Measurements from ENCODE around the gene GRK5. TPM values are rescaled to one million over a fixed set of nuclear protein-coding genes. Genes with fewer than 3 reads are reported as not detected.

The GRK5 gene
- total RNA-seq, 4 donors from 2014 or later = 11.6 to 38.2 (median 21.4) TPM

DNA sequence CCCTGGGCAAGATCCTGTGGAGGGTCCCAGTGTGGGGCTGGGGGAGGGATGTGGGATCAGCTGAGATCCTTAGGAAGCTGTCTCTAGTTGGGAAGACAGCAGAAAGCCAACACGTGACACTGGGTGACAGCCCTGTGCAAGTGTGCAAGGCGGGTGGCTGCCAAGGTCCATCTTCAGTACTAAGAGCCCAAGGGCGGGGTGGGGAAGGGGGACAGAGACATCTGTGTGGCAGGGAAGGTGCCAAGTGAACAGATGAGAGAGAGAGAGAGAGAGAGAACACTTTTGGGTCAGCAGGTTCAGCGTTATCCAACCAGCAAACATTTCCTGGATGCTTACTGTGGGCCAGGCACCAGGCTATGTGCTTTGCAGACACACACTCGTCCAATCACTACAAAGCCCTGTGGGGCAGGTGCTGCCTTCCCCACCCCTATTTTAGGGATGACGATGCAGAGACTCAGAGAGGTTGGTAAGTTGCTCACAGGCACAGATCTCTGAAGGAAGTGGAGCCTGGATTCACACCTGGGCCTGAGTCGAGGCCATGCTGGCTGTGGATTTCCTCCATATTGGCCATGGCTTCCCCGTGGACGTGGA lies 135.7 kb downstream of the GRK5 start:
- TF ChIP-seq, protein P1, sequence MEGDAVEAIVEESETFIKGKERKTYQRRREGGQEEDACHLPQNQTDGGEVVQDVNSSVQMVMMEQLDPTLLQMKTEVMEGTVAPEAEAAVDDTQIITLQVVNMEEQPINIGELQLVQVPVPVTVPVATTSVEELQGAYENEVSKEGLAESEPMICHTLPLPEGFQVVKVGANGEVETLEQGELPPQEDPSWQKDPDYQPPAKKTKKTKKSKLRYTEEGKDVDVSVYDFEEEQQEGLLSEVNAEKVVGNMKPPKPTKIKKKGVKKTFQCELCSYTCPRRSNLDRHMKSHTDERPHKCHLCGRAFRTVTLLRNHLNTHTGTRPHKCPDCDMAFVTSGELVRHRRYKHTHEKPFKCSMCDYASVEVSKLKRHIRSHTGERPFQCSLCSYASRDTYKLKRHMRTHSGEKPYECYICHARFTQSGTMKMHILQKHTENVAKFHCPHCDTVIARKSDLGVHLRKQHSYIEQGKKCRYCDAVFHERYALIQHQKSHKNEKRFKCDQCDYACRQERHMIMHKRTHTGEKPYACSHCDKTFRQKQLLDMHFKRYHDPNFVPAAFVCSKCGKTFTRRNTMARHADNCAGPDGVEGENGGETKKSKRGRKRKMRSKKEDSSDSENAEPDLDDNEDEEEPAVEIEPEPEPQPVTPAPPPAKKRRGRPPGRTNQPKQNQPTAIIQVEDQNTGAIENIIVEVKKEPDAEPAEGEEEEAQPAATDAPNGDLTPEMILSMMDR (IDR thresholded peaks at IDR 0.05; ENCODE audit: low read depth) = no peak

DNA sequence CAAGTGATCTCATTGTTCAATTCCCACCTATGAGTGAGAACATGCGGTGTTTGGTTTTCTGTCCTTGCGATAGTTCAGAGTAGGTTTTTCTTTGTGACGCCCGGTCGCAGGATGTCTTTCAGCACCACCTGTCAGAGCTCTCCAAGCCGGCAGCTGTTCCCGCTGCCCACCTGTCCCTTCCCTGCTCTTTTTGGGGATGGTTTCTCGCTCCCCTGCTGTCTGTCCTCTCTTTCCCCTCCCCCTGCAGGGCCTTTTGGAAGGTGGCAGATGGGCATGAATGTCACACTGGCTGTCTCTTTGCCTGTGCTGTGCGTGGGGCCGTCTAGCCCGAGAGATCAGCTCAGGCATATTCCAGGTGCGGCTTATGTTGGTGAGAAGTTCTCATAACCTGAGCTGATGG lies 137.0 kb downstream of the GRK5 start:
- TF ChIP-seq, protein P1 (IDR thresholded peaks at IDR 0.05; ENCODE audit: low read depth) = no peak

DNA sequence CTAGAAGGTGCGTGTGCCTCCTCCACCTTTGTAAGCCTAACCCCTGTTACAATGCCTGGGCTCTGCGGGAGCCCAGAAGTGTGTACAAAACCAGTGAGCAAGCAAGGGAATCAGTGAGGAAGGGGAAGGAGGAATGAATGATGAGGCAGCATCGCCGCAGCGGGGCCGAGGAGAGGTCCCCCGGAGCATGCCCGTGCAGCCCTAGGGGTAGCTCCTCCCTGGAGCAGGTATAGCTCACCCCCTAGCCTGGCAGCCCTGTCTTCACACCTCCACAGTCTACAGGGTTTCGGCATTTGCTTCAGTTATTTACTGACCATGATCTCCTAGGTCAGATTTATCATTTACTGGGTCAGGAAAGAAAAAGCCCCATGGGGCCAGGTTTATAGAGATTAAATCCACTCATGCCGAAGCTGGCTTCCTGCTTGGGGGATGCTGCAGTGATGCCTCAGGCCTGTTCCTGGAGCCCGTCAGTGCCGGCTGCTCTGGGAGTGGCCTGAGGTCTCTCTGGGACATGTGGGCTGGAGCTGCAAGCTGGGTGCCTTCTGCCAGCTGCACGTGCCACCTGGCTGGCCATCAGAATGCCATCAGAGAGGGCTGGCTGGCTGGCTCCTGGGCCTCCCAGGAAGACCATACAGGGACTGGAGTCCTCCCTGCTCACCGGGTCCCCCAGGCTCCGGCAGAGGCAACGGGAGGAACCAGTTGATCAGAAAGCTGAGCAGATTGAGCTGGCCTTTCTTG lies 138.9 kb downstream of the GRK5 start:
- TF ChIP-seq, protein P1 (IDR thresholded peaks at IDR 0.05; ENCODE audit: low read depth) = no peak

DNA sequence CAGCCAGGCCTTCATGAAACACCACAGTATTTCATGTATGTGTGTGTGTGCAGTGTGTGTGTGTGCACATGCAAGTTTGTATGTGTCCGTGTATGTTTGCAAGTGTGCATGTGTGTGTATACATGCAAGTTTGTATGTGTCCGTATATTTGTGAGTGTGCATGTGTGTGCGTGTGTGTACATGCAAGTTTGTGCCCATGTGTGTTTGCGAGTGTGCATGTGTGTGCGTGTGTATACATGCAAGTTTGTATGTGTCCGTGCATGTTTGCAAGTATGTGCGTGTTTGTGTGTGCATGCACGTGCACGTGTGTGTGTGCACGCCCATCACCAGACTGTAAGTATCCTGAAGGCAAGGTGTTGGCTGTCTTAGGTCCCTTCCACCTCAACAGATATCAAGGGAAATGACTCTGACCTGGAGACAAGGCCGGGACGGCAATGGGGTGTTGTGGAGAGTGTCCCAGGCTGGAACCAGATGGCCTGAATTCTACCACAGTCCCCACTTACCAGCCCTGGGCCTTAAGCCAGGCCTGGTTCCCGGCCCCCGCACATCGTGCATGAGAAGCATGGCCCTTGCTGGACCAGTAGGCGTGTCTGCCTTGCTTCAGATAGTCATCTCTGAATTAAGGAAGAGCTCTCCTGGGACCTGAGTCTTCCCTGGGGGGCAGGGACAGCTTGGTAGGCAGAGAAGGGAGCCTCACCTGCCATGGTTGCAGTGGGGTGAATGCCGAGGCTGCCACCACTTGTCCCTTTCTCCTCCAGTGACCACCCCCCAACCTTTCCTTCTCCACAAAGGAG lies 140.0 kb downstream of the GRK5 start:
- TF ChIP-seq, protein P1 (IDR thresholded peaks at IDR 0.05; ENCODE audit: low read depth) = no peak

DNA sequence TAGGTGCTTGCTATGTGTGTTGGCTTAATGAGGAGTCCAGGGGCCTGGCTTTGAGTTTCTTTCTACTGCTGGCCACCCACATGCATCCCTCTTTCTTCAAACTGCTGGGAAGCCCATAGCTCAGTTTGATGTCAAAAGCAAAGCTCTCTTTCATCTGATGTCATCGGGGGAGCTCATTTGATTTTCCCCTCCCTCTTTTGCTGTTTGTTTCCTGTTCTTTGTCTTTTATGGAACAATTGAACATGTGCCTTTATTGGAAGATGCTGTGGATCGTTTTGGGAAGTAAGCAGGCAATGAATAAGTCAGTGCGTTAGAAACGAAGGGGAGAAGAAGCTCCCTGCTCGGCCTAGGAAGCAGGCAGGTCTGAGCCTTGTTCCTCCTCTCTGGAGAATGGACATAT lies 140.7 kb downstream of the GRK5 start:
- TF ChIP-seq, protein P1 (IDR thresholded peaks at IDR 0.05; ENCODE audit: low read depth) = no peak

DNA sequence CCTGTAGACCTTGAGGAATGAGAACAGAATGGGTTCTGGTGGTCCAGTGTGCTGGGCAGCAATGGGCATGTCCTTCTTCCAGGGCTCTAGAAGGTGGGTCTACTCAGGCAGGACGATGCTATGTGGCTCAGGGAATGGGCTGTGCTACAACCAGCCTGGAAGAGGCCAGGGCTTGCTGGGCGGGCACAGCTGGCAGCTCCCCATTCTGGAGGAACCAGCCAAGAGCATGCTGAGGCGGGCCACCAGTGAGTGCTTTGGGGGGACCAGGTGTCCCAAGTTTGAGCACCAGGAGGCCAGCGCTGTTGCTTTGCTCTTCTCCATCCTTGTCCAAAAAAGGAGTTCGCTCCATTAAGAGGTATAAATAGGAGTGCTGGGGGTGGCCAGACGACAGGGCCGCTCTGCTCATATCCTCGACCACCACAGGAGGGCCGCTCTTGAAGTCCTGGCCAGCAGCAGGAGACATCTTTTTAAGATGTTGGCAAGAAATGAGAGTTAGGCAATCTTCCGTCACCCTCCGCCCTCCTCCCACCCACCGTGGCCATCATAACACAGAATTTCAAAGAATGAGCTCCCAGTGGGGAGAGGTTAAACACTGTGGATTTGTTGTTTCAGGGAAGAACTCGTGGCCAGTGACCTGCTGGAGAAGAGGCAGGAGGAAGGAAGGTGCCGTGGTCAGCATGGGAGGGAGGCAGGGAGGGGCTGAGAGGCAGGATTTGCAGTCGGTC lies 141.3 kb downstream of the GRK5 start:
- TF ChIP-seq, protein P1 (IDR thresholded peaks at IDR 0.05; ENCODE audit: low read depth) = no peak
